Bronchial epithelial cell (primary cell): ENCODE results near the gene LRRC10. TPM values are rescaled to one million over a fixed set of nuclear protein-coding genes. Genes with fewer than 3 reads are reported as not detected.

Experiments
- DNase-seq: peaks from one replicate; pipeline ENCODE4 v3.0.0-alpha.2; 2010; ENCODE audit warnings: low read depth
- FAIRE-seq: peaks from 2 replicates; lab custom pipeline; 2011; peaks lifted over from hg19 to GRCh38; lab: Jason Lieb, UNC
- H3K27me3 ChIP-seq: 2 replicates; pipeline ENCODE4 v1.5.1; 2011; ENCODE audit warnings: low read length; ENCODE audit not compliant: control insufficient read depth, insufficient read depth
- H3K36me3 ChIP-seq: 2 replicates; pipeline ENCODE4 v1.5.1; 2011; ENCODE audit warnings: low read length; ENCODE audit not compliant: control insufficient read depth, insufficient read depth
- H3K4me3 ChIP-seq: 2 replicates; pipeline ENCODE4 v1.5.1; 2011; ENCODE audit warnings: mild to moderate bottlenecking, low read depth, low read length, control low read depth
- CTCF ChIP-seq: IDR thresholded peaks from 2 replicates; pipeline ENCODE4 v1.5.1; 2011; ENCODE audit warnings: mild to moderate bottlenecking, moderate library complexity, low read length, control low read depth, inconsistent platforms; ENCODE audit not compliant: insufficient read depth, severe bottlenecking
- total RNA-seq: library from RNA; depleted of rRNA; stranded (reverse); fragments of >200 nt; gene quantifications from 2 replicates; pipeline ENCODE4 v1.2.1, GENCODE V29; 2014

Gene LRRC10
- total RNA-seq, 1 donor from 2014 or later = not detected

- no peak overlapping the region for H3K4me3 ChIP-seq
- peaks cover 15% of the 10 kb centered on the region for H3K36me3 ChIP-seq
- no peak for TF ChIP-seq CTCF
These were observed 21.6 kb downstream of the LRRC10 start for GRCh38 chr12:69589082-69589481.

GRCh38 chr12:69588527-69588926, 22.2 kb downstream of the LRRC10 start:
- no peak for FAIRE-seq
- no peak overlapping the region for H3K4me3 ChIP-seq
- no peak for TF ChIP-seq CTCF
- DNase-seq = no peak
- H3K36me3 ChIP-seq = peaks cover 12% of the 10 kb centered on the region
- H3K27me3 ChIP-seq = no peaks in the 10 kb centered on the region

More at GRCh38 chr12:69589082-69589481, 21.6 kb downstream of the LRRC10 start:
- H3K27me3 ChIP-seq = no peaks in the 10 kb centered on the region
- no peak for DNase-seq
- no peak for FAIRE-seq

- peak; percentile 44 for TF ChIP-seq CTCF
- no peak for FAIRE-seq
These were observed 25.3 kb downstream of the LRRC10 start, which contains the start of gene CCT2 for GRCh38 chr12:69585189-69586062. CCT2 (plus strand) TSS chr12:69585459; CDS start chr12:69585522, 63 bp downstream.

GRCh38 chr12:69583203-69583602, 27.5 kb downstream of the LRRC10 start:
- peaks cover 5% of the 10 kb centered on the region for H3K36me3 ChIP-seq
- no peak for FAIRE-seq
- no peaks in the 10 kb centered on the region for H3K27me3 ChIP-seq
- TF ChIP-seq CTCF = peak; percentile 23
- peak; percentile 33 for DNase-seq
- no peak overlapping the region for H3K4me3 ChIP-seq

More at GRCh38 chr12:69585189-69586062, 25.3 kb downstream of the LRRC10 start, which contains the start of gene CCT2:
- Histone ChIP-seq H3K4me3 (peak within 1 kb of the TSS; percentile 80), H3K27me3 (no peaks in the 10 kb centered on the region), H3K36me3 (peaks cover 7% of the 10 kb centered on the region)
- peak; percentile 88 for DNase-seq

GRCh38 chr12:69580074-69580473, 30.6 kb downstream of the LRRC10 start:
- Histone ChIP-seq H3K36me3 (no peaks in the 10 kb centered on the region), H3K4me3 (no peak overlapping the region), H3K27me3 (no peaks in the 10 kb centered on the region)
- DNase-seq (no peak), FAIRE-seq (no peak)
- no peak for TF ChIP-seq CTCF
